Stimulated activated naive CD8-positive, alpha-beta T cell treated with anti-CD3 and anti-CD28 coated beads, Interleukin-15, amount 100 ng/mL, for 72 hours (primary cell): ENCODE measurements around the gene SATL1.
A peak's percentile ranks its signal among the peaks of the same experiment; 100 is the strongest.
"Not testable (repeated sequence)": the region's sequence is repeated elsewhere in the genome, so short reads cannot be mapped to it uniquely, and the experiment has no call there.

Source experiments
- ATAC-seq: fragments of 150-1000 bp; cut with Tn5 transposase; 2 replicates; pipeline ENCODE4 v1.10.0; 2021; ENCODE audit warnings: mild to moderate bottlenecking, moderate library complexity
- DNase-seq, 2 donors: peaks; one replicate each; pipeline ENCODE4 v3.0.0; 2021 to 2022
- H3K27ac Mint-ChIP-seq, 2 donors: one replicate each; pipeline ENCODE4 v1.8.0; 2022; ENCODE audit warnings: mild to moderate bottlenecking in 2 of 2, mixed read lengths in 2 of 2, moderate library complexity in 2 of 2
- H3K27me3 Mint-ChIP-seq: one replicate; pipeline ENCODE4 v1.8.0; 2022; ENCODE audit warnings: mixed read lengths
- H3K4me1 Mint-ChIP-seq: one replicate; pipeline ENCODE4 v1.8.0; 2022; ENCODE audit warnings: mild to moderate bottlenecking, mixed read lengths
- H3K4me3 Mint-ChIP-seq, 2 donors: one replicate each; pipeline ENCODE4 v1.8.0; 2022; ENCODE audit warnings: mild to moderate bottlenecking in 2 of 2, mixed read lengths in 2 of 2, moderate library complexity in 1 of 2
- H3K9me3 Mint-ChIP-seq, 2 donors: one replicate each; pipeline ENCODE4 v1.8.0; 2022; ENCODE audit warnings: mixed read lengths in 2 of 2

Gene SATL1

DNA sequence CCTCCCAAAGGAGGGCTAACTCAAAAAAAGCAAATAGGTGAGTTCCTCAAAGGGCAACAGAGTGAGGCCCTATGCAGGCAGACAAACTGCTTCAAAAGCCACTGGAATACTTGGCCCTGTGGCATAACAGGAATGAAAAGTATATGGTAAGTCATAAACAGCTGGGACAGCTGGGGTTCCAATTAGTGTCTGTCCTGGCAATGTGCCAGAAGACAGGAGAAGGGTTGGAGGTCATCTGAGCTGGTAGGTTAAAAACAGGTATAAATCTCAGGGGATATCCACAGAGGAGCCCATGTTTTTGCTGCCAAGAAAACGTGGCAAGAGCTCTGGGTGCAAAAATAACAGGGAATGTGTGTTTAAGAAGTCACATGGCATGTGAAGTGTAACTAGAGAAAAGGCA lies 128.3 kb downstream of the SATL1 start:
- no peak overlapping the region for H3K4me3 Mint-ChIP-seq
- no peak overlapping the region for H3K27ac Mint-ChIP-seq
- no peaks in the 10 kb centered on the region for H3K4me1 Mint-ChIP-seq
- no peak for ATAC-seq
- no peaks in the 10 kb centered on the region for H3K27me3 Mint-ChIP-seq
- DNase-seq = no peak
- H3K9me3 Mint-ChIP-seq = no peaks in the 10 kb centered on the region

DNA sequence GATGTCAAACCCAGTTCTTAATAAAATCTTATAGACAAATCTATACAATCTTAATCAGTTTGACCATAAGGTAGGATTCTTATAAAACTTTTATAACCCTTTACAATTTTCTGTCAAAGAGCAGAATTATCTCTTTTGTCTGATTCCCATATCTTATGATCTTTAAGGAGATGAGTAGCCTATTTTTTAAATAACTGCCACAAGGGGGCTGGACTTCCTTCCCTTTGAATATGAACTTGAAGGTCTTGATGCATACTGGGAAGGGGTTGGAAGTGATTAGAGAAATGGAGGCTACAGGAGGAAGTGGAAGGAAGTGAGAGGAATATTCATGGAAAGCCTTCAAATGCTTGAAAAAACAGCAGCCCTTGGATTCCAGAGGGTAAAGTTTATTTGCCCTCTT lies 128.8 kb downstream of the SATL1 start:
- Mint-ChIP-seq H3K4me1 (no peaks in the 10 kb centered on the region), H3K4me3 (no peak overlapping the region), H3K9me3 (no peaks in the 10 kb centered on the region), H3K27me3 (no peaks in the 10 kb centered on the region), H3K27ac (no peak overlapping the region)
- DNase-seq (no peak), ATAC-seq (no peak)

DNA sequence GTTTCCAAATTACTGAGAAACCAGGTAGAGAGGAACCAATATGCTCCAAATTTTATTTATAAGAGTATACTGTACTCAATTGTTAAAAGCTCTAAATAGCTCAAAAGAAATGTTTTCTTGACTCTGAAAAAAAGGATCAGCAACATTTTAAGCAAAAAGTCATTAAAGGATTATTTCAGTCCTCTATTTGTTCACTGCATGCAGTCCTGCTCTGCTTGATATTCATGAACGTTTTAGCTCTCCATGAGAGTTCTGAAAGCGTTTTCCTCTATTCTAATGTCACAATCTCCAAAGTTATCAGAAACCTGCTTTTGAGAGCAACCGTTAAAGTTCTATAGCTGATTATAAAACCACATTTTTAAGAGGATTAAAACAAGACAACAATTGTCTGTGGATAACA lies 129.4 kb downstream of the SATL1 start:
- H3K27me3 Mint-ChIP-seq = no peaks in the 10 kb centered on the region
- H3K4me1 Mint-ChIP-seq = no peaks in the 10 kb centered on the region
- no peaks in the 10 kb centered on the region for H3K9me3 Mint-ChIP-seq
- H3K4me3 Mint-ChIP-seq = no peak overlapping the region
- ATAC-seq = no peak
- DNase-seq = no peak
- no peak overlapping the region for H3K27ac Mint-ChIP-seq

DNA sequence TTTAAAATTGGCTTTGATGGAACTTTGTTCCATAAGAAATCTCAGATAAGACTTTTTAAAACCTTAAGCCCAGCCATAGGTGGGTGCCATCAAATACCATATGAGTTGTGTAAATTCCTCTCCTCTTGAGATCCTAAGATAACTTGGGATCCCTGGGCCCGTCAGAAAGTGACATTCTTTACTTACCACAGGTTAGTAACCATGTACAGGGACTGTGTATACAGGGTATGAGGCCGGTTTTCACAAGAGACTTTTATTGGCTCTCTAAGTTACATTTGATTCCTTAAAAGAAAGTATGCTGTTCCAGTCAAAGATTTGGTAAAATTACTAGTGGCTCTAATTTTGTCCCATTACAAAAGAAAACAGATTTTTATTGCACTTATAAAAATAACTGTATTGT lies 129.8 kb downstream of the SATL1 start:
- H3K9me3 Mint-ChIP-seq = no peaks in the 10 kb centered on the region
- DNase-seq (no peak), ATAC-seq (no peak)
- no peak overlapping the region for H3K4me3 Mint-ChIP-seq
- no peaks in the 10 kb centered on the region for H3K4me1 Mint-ChIP-seq
- no peaks in the 10 kb centered on the region for H3K27me3 Mint-ChIP-seq
- no peak overlapping the region for H3K27ac Mint-ChIP-seq

DNA sequence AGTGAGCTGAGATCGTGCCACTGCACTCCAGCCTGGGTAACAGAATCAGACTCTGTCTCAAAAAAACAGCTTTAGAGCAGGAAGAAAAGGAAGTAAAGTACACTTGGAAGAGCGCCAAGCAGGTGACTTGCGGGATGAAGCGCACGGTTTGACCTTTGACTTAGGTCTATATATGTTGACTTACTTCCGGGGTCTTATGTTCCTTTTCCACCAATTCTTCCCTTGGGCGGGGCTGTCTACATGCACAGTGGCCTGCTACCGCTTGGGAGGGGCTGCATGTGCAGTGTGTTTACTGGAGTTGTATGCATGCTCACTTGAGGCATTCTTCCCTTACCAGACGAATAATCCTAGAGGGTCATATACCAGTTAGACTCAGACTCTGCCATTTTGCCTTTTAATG lies 131.3 kb downstream of the SATL1 start:
- Mint-ChIP-seq H3K4me1 (no peaks in the 10 kb centered on the region), H3K27me3 (no peaks in the 10 kb centered on the region), H3K4me3 (no peak overlapping the region), H3K27ac (no peak overlapping the region), H3K9me3 (no peaks in the 10 kb centered on the region)
- DNase-seq = no peak
- no peak for ATAC-seq

DNA sequence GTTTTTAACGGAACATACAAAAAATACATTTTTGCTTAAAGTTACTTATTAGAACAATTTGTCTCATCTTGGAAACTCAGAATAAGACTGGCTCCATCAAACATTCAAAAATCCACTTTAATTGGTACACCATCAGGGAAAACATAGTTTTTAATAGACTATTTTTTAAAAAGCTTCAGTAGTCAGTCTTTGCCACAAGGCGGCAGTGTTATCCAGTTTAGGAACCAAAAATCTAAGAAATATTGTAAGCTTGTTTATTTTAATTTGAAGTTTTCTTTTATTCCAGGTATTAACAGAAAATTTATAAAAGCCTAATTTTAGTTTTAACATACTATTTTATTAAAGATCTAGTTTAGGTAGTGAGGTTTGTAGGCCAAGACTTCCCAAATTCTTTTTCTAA lies 132.2 kb downstream of the SATL1 start:
- ATAC-seq (no peak), DNase-seq (no peak)
- H3K27me3 Mint-ChIP-seq = no peaks in the 10 kb centered on the region
- H3K27ac Mint-ChIP-seq = no peak overlapping the region
- no peaks in the 10 kb centered on the region for H3K9me3 Mint-ChIP-seq
- no peak overlapping the region for H3K4me3 Mint-ChIP-seq
- H3K4me1 Mint-ChIP-seq = no peaks in the 10 kb centered on the region

DNA sequence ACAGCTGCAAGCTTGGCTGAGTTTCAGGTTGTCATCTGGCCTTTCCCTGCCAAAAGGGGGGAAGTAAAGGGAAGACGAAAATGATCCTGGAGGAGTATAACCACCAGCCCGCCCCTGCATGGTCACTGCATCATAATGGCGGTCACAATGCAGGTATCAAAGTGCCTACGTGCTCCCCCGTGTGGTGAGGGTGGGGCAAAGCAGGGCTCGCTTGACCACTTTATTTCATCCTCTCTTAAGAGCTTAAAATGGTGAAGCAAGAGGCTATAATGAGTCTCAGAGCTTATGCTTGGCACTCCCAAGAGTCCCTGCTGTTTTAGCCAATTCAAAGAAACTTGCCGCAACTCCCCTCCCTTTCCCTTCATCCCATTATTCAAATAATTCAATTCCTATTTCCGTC lies 134.3 kb downstream of the SATL1 start:
- ATAC-seq (no peak), DNase-seq (no peak)
- no peaks in the 10 kb centered on the region for H3K4me1 Mint-ChIP-seq
- no peaks in the 10 kb centered on the region for H3K27me3 Mint-ChIP-seq
- no peak overlapping the region for H3K27ac Mint-ChIP-seq
- no peaks in the 10 kb centered on the region for H3K9me3 Mint-ChIP-seq
- no peak overlapping the region for H3K4me3 Mint-ChIP-seq

DNA sequence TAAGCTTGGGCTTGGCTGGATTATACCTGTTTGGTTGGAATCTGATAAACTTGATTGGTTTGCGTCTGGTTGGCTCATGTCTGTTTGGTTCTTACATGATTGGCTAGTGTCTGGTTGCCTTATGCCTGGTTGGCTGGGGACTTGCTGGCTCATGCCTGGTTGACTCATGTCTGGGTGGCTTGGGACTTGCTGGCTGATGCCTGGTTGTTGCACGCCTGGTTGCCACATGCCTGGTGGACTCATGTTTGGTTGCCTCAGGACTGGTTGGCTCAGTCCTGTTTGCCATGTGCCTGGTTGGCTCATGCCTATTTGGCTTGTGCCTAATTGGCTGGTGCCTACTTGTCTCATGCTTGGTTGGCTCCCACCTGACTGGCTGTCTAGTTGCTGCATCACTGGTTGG lies 135.4 kb downstream of the SATL1 start:
- no peak overlapping the region for H3K27ac Mint-ChIP-seq
- no peak for DNase-seq
- H3K9me3 Mint-ChIP-seq = no peaks in the 10 kb centered on the region
- no peaks in the 10 kb centered on the region for H3K27me3 Mint-ChIP-seq
- no peak overlapping the region for H3K4me3 Mint-ChIP-seq
- no peaks in the 10 kb centered on the region for H3K4me1 Mint-ChIP-seq
- ATAC-seq = no peak

DNA sequence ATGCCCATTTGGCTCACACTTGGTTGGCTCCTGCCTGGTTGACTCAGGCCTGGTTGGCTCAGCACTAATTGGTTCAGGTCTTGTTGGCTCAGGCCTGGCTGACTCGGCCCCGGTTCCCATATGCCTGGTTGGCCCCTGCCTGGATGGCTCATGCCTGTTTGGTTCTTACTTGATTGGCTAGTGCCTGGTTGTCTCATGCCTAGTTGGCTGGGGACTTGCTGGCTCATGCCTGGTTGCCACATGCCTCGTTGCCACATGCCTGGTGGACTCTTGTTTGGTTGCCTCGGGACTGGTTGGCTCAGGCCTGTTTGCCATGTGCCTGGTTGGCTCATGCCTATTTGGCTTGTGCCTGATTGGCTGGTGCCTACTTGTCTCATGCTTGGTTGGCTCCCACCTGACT lies 136.2 kb downstream of the SATL1 start:
- DNase-seq = no peak
- H3K27ac Mint-ChIP-seq = no peak overlapping the region
- no peaks in the 10 kb centered on the region for H3K27me3 Mint-ChIP-seq
- ATAC-seq = no peak
- H3K9me3 Mint-ChIP-seq = no peaks in the 10 kb centered on the region
- no peaks in the 10 kb centered on the region for H3K4me1 Mint-ChIP-seq
- H3K4me3 Mint-ChIP-seq = no peak overlapping the region

DNA sequence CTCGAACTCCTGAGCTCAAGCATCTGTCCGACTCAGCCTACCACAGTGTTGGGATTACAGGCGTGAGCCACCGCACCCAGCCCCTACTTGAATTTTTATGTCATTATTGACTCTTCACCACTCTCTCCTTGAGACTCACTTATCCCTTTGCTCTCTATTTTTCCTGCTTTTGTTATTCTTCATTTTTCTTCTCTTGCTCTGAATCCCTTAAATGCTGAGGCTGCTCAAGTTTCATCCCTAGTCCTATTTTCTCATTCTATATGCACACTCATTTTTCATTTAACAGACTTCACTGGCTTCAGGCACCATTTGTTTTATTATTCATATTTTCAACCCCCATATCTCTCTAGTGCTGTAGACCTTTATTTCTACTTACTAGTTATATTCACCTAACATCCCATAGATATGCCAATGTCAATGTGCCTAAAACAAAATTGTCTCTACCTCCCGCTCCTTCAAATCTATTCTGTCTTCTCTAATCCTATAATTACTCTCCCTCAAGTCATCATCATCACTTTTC lies 154.2 kb downstream of the SATL1 start:
- no peak overlapping the region for H3K27ac Mint-ChIP-seq
- no peak for ATAC-seq
- H3K4me1 Mint-ChIP-seq = no peaks in the 10 kb centered on the region
- H3K9me3 Mint-ChIP-seq = no peaks in the 10 kb centered on the region
- no peak overlapping the region for H3K4me3 Mint-ChIP-seq
- no peaks in the 10 kb centered on the region for H3K27me3 Mint-ChIP-seq
- no peak for DNase-seq

DNA sequence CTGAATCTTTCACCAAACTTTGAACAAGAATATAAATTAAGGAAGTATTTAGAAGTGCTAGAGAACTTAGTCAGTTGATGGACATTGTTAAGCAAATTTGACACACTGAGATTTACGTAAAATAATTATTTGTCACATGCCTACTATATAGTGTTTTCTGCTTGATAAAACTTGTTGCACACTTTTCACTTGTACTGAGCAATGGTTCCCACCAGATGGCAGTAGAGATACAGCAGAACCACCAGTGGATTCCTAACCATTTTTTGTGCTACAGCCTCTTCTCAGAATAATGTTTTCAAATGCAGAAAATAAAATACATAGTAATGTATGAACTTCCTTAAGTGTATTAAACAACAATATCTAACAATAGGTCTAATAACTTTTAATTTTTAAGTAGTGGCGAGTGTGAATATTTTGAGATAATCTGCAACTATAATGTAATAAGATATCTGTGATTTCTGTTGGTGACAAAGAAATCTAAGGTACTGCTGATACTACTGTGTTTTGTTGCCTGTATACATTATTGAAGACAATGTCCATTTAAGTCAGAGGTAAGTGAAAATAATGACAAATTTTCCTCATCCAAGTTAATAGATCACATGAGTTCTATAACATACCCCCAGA lies 158.7 kb downstream of the SATL1 start:
- no peak for DNase-seq
- H3K4me3 Mint-ChIP-seq = no peak overlapping the region
- H3K27me3 Mint-ChIP-seq = no peaks in the 10 kb centered on the region

DNA sequence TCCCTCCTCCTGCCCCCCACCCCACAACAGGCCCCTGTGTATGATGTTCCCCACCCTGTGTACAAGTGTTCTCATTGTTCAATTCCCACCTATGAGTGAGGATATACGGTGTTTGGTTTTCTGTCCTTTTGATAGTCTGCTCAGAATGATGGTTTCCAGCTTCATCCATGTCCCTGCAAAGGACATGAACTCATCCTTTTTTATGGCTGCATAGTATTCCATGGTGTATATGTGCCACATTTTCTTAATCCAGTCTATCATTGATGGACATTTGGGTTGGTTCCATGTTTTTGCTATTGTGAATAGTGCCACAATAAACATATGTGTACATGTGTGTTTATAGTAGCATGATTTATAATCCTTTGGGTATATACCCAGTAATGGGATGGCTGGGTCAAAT lies 166.3 kb downstream of the SATL1 start:
- not testable (repeated sequence) for DNase-seq, H3K9me3 Mint-ChIP-seq, H3K27ac Mint-ChIP-seq, ATAC-seq, H3K27me3 Mint-ChIP-seq, H3K4me3 Mint-ChIP-seq, H3K4me1 Mint-ChIP-seq

More for the DNA sequence above, 158.7 kb downstream of the SATL1 start:
- no peak for ATAC-seq
- H3K4me1 Mint-ChIP-seq = no peaks in the 10 kb centered on the region
- no peaks in the 10 kb centered on the region for H3K9me3 Mint-ChIP-seq
- no peak overlapping the region for H3K27ac Mint-ChIP-seq

DNA sequence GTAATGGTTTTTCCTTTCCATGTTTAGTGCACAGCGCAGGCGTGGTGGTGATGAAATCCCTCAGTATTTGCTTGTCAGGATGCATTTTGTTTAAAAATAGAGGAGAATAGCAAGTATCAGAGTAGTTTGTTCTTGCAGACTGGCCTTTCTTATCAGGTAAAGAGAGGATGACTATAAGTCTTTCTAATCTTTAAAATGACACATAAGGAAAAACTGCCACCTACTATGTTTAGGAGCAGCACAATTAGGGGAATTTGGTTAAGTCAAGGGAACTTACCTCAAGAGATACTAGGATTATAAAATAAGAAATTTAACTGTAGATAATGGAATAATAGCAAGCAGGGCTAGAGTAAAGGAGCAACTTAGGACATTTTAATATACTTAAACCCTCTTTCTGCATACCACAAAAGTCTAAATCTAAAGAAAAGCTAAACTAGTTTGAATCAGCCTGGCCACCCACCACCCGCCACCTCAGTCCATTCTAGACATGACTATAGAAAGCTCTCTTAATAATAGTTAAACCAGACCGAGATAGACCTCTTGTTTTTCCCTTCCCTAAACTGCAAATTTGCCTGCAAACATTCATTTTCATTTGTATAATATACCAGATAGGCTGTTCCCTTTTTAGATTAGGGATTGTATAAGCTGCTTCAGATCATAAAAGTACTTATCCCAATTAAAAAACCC lies 177.9 kb downstream of the SATL1 start:
- DNase-seq = no peak
- Mint-ChIP-seq H3K27me3 (no peaks in the 10 kb centered on the region), H3K9me3 (no peaks in the 10 kb centered on the region), H3K4me1 (no peaks in the 10 kb centered on the region), H3K27ac (no peak overlapping the region), H3K4me3 (no peak overlapping the region)
- ATAC-seq = no peak

DNA sequence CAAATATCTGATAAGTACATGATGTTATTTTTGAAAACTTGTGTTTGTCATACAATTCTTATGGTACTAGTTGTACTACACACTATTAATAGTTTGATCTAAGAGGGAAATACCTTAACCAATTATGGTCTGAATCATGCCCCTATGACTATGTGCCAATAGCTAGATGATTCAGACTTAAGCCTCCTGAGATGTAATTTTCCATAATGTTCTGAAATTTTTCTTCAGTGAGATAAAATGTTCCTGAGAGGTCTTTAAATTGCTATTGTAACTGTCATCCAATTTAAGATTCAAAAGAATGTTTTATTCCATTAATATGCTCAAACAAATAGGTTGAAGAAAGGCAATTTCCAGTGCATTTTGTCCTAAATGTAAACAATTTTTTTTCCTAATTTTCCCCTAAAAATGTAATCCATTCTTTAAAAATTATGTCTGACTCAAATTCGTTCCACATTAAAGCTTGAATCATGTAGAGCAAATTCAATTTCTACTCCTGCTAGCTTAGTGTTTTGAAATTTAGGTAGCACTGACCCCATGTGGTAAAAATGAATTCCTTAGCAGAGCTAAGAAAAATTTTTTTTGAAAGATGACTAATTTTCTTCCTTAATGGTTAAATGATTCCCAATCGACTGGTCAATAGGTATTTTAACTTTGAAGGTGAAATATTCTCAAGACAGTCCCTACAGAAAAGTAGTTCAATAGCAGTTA lies 190.8 kb downstream of the SATL1 start:
- H3K27me3 Mint-ChIP-seq = no peaks in the 10 kb centered on the region
- H3K4me3 Mint-ChIP-seq = no peak overlapping the region
- DNase-seq (no peak), ATAC-seq (peak; percentile 86)
- peak overlapping the region; percentile 48 to 86 for H3K27ac Mint-ChIP-seq
- no peaks in the 10 kb centered on the region for H3K9me3 Mint-ChIP-seq
- no peaks in the 10 kb centered on the region for H3K4me1 Mint-ChIP-seq

DNA sequence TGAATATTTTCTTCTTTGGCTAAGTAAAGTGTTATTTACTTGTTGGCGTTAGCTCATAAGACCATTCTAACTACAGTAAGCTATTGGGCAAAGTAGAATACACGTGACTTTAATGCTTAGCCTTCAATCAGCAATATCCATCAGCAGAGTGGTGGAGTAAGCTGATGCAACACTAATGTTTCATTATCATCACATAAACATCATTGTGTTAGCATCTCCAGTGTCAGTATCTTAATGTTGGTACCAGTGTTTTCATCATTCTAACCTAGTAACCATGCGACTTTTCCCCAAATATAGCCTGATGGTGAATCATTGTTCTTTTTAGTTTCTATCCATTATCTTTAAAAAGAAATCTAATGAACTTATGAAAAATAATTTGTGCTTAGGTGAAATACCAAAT lies 191.4 kb downstream of the SATL1 start:
- peak overlapping the region; percentile 48 to 86 for H3K27ac Mint-ChIP-seq
- no peak for DNase-seq
- no peaks in the 10 kb centered on the region for H3K27me3 Mint-ChIP-seq
- H3K9me3 Mint-ChIP-seq = no peaks in the 10 kb centered on the region
- no peaks in the 10 kb centered on the region for H3K4me1 Mint-ChIP-seq
- ATAC-seq = peak; percentile 72
- H3K4me3 Mint-ChIP-seq = no peak overlapping the region

DNA sequence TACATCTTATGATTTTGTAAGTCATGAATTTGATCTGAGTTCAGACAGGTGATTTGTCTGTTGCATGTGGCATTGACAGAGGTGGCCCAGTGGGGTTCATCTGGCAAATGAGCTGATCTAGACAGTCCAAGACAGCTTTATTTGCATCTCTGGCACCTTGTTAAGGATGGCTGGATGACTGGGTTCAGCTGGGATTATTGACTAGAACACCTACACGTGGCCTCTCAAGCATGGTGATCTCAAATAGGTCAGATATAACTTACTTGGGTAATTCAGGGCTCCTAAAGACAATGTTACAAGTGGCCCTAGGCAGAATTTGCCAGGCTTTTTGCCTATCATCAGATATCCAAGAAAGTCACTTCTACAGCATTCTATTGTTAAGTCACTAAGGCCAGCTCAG lies 192.0 kb downstream of the SATL1 start:
- DNase-seq = no peak
- no peak for ATAC-seq
- Mint-ChIP-seq H3K4me1 (no peaks in the 10 kb centered on the region), H3K4me3 (no peak overlapping the region), H3K27ac (peak overlapping the region in 1 of 2 donors; percentile 86), H3K9me3 (no peaks in the 10 kb centered on the region), H3K27me3 (no peaks in the 10 kb centered on the region)
